Hepatocyte (in vitro differentiated cells): ENCODE data around the gene VWF. TPM values are rescaled to one million over a fixed set of nuclear protein-coding genes. Genes with fewer than 3 reads are reported as not detected.

Source experiments
- DNase-seq: peaks from one replicate; pipeline ENCODE4 v3.0.0-alpha.2; 2016; ENCODE audit warnings: low spot score
- H2AFZ ChIP-seq: fragments of 200-600 bp; sonication (generic); 2 replicates; pipeline ENCODE4 v1.6.0; 2016; ENCODE audit warnings: antibody characterized with exemption, mild to moderate bottlenecking
- H3K27ac ChIP-seq: fragments of 200-600 bp; sonication (generic); 2 replicates; pipeline ENCODE4 v1.5.1; 2016; ENCODE audit warnings: mild to moderate bottlenecking
- H3K27me3 ChIP-seq: fragments of 200-600 bp; sonication (generic); 2 replicates; pipeline ENCODE4 v1.6.1; 2016
- H3K36me3 ChIP-seq: fragments of 200-600 bp; sonication (generic); replicated peaks from 2 replicates; pipeline ENCODE4 v1.5.1; 2016; ENCODE audit warnings: low read depth; ENCODE audit not compliant: insufficient read depth
- H3K4me1 ChIP-seq: fragments of 200-600 bp; sonication (generic); 2 replicates; pipeline ENCODE4 v1.5.1; 2016; ENCODE audit warnings: mild to moderate bottlenecking, moderate library complexity; ENCODE audit not compliant: insufficient read depth
- H3K4me2 ChIP-seq: fragments of 200-600 bp; sonication (generic); 2 replicates; pipeline ENCODE4 v1.6.0; 2016
- H3K4me3 ChIP-seq: fragments of 200-600 bp; sonication (generic); 2 replicates; pipeline ENCODE4 v1.5.1; 2016; ENCODE audit warnings: mild to moderate bottlenecking
- H3K79me2 ChIP-seq: fragments of 200-600 bp; sonication (generic); 2 replicates; pipeline ENCODE4 v1.6.0; 2017; ENCODE audit warnings: mild to moderate bottlenecking
- H3K9me2 ChIP-seq: fragments of 200-600 bp; sonication (generic); replicated peaks from 2 replicates; pipeline ENCODE4 v1.6.0; 2017; ENCODE audit warnings: mild to moderate bottlenecking; ENCODE audit not compliant: insufficient read depth
- H3K9me3 ChIP-seq: fragments of 200-600 bp; sonication (generic); 2 replicates; pipeline ENCODE4 v1.5.1; 2016; ENCODE audit warnings: low read depth, mild to moderate bottlenecking
- H4K20me1 ChIP-seq: fragments of 200-600 bp; sonication (generic); 2 replicates; pipeline ENCODE4 v1.6.0; 2016; ENCODE audit warnings: mild to moderate bottlenecking; ENCODE audit not compliant: insufficient read depth, poor library complexity, severe bottlenecking
- EZH2 ChIP-seq: fragments of 200-600 bp; sonication (generic); IDR thresholded peaks from 2 replicates; pipeline ENCODE4 v1.6.1; 2016; ENCODE audit warnings: antibody characterized with exemption, mild to moderate bottlenecking, borderline replicate concordance
- EZH2phosphoT487 ChIP-seq: fragments of 200-600 bp; sonication (generic); IDR thresholded peaks from one replicate; pipeline ENCODE4 v1.6.1; 2018; ENCODE audit warnings: antibody characterized with exemption, mild to moderate bottlenecking, low read depth, moderate library complexity; ENCODE audit not compliant: unreplicated experiment, severe bottlenecking
- WGBS: methylation state at CpG from one replicate; pipeline ENCODE4 v1.1.6; 2016; ENCODE audit warnings: low lambda C conversion rate; ENCODE audit errors: missing lambda C conversion rate; 5-methylcytosine and 5-hydroxymethylcytosine counted together
- polyA plus RNA-seq: library from polyadenylated mRNA; unstranded; fragments of >200 nt; fragmentation: Nextera tagmentation; extraction: Ambion mirVana; gene quantifications from 2 replicates; pipeline ENCODE4 v1.2.1, GENCODE V29; 2016
- total RNA-seq: library from RNA; depleted of rRNA; stranded (reverse); fragments of >200 nt; gene quantifications from 2 replicates; pipeline ENCODE4 v1.2.3, GENCODE V29; 2014
- TF ChIP-seq, protein P1 (sequence below): fragments of 200-600 bp; sonication (generic); IDR thresholded peaks from 2 replicates; pipeline ENCODE4 v1.5.1; 2016; ENCODE audit warnings: antibody characterized with exemption, mild to moderate bottlenecking; ENCODE audit not compliant: poor library complexity

Gene VWF
- total and polyA plus RNA-seq, 2 experiments from 2014 or later = 0.20 to 0.77 TPM

- Histone ChIP-seq H3K4me3 (no peak overlapping the region), H2AFZ (no peak overlapping the region), H3K4me2 (no peak overlapping the region), H3K36me3 (no peaks in the 10 kb centered on the region), H3K9me3 (no peaks in the 10 kb centered on the region), H4K20me1 (no peaks in the 10 kb centered on the region), H3K27ac (no peak overlapping the region), H3K4me1 (no peaks in the 10 kb centered on the region), H3K9me2 (no peaks in the 10 kb centered on the region), H3K79me2 (no peaks in the 10 kb centered on the region), H3K27me3 (no peaks in the 10 kb centered on the region)
- 84% methylated on average over 9 of the region's 9 CpGs for WGBS
- no peak for DNase-seq
- TF ChIP-seq EZH2phosphoT487 (no peak), EZH2 (no peak)
- TF ChIP-seq, protein P1, sequence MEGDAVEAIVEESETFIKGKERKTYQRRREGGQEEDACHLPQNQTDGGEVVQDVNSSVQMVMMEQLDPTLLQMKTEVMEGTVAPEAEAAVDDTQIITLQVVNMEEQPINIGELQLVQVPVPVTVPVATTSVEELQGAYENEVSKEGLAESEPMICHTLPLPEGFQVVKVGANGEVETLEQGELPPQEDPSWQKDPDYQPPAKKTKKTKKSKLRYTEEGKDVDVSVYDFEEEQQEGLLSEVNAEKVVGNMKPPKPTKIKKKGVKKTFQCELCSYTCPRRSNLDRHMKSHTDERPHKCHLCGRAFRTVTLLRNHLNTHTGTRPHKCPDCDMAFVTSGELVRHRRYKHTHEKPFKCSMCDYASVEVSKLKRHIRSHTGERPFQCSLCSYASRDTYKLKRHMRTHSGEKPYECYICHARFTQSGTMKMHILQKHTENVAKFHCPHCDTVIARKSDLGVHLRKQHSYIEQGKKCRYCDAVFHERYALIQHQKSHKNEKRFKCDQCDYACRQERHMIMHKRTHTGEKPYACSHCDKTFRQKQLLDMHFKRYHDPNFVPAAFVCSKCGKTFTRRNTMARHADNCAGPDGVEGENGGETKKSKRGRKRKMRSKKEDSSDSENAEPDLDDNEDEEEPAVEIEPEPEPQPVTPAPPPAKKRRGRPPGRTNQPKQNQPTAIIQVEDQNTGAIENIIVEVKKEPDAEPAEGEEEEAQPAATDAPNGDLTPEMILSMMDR = no peak
These were observed 87.0 kb downstream of the VWF start for GRCh38 chr12:6037459-6037858.

DNA sequence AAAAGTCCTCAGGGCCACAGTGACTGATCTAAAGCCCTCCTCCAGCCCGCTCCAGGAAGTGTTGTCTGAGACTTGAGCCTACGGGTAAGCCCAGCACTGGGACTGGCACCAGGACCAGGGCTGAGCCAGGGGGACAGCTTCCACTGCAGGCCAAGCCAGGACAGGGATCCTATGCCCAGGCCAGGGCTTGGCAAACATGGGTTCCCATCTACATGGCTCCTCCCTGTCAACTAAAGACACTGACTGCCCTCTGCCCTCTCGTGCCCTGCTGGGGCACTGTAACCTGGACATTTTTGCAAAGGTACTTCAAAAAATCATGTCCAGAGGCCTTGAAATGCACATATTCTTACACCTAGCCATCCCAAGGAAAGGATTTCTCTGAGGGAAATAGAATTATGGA lies 88.0 kb downstream of the VWF start:
- H3K27ac ChIP-seq = no peak overlapping the region
- H3K9me3 ChIP-seq = no peaks in the 10 kb centered on the region
- 84% methylated on average over 3 of the region's 3 CpGs for WGBS
- no peaks in the 10 kb centered on the region for H4K20me1 ChIP-seq
- no peaks in the 10 kb centered on the region for H3K9me2 ChIP-seq
- H3K4me1 ChIP-seq = no peaks in the 10 kb centered on the region
- no peak overlapping the region for H3K4me2 ChIP-seq
- TF ChIP-seq, protein P1 = no peak
- TF ChIP-seq EZH2phosphoT487 = no peak
- TF ChIP-seq EZH2 = no peak
- no peak for DNase-seq
- H3K4me3 ChIP-seq = no peak overlapping the region
- H2AFZ ChIP-seq = no peak overlapping the region
- no peaks in the 10 kb centered on the region for H3K36me3 ChIP-seq
- H3K27me3 ChIP-seq = no peaks in the 10 kb centered on the region
- H3K79me2 ChIP-seq = no peaks in the 10 kb centered on the region

DNA sequence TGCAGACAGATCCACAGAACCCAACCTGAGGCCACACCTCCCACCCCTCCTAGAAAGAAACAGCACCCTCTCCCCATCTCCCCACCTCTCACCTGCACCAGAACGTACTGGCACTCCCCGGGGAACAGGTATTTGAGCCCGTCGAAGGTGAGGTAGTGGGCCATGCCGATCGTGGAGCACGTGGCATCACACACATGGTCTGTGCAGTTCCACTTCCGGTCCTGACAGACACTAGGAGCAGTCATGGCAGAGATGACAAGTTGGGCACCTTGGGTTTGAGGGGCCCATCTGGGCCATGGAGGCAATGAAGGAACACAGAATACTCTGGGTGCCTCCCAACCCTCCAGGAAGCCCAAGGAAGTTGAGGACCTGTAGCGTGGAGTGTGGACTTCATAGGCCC lies 89.9 kb downstream of the VWF start:
- Histone ChIP-seq H3K79me2 (no peaks in the 10 kb centered on the region), H3K27ac (no peak overlapping the region), H3K27me3 (no peaks in the 10 kb centered on the region), H3K9me2 (no peaks in the 10 kb centered on the region), H3K9me3 (no peaks in the 10 kb centered on the region), H3K36me3 (no peaks in the 10 kb centered on the region), H2AFZ (no peak overlapping the region), H3K4me3 (no peak overlapping the region), H4K20me1 (no peaks in the 10 kb centered on the region), H3K4me1 (no peaks in the 10 kb centered on the region), H3K4me2 (no peak overlapping the region)
- WGBS = 96% methylated on average over 8 of the region's 9 CpGs
- TF ChIP-seq EZH2phosphoT487 = no peak
- TF ChIP-seq EZH2 = no peak
- TF ChIP-seq, protein P1 = no peak
- no peak for DNase-seq

- no peaks in the 10 kb centered on the region for H3K27me3 ChIP-seq
- DNase-seq = no peak
- no peaks in the 10 kb centered on the region for H4K20me1 ChIP-seq
- H3K36me3 ChIP-seq = no peaks in the 10 kb centered on the region
- H3K4me2 ChIP-seq = no peak overlapping the region
- TF ChIP-seq EZH2phosphoT487 = no peak
- no peak for TF ChIP-seq EZH2
- TF ChIP-seq, protein P1 = no peak
- H3K9me3 ChIP-seq = no peaks in the 10 kb centered on the region
- 78% methylated on average over 8 of the region's 8 CpGs for WGBS
- H3K79me2 ChIP-seq = no peaks in the 10 kb centered on the region
- H3K9me2 ChIP-seq = no peaks in the 10 kb centered on the region
- H3K27ac ChIP-seq = no peak overlapping the region
- H2AFZ ChIP-seq = no peak overlapping the region
- no peaks in the 10 kb centered on the region for H3K4me1 ChIP-seq
- no peak overlapping the region for H3K4me3 ChIP-seq
These were observed 90.9 kb downstream of the VWF start for GRCh38 chr12:6033546-6033945.
